ENCODE data around the gene DOC2B.
"Not testable (repeated sequence)": the region's sequence is repeated elsewhere in the genome, so short reads cannot be mapped to it uniquely, and the experiment has no call there.

DOC2B gene

DNA sequence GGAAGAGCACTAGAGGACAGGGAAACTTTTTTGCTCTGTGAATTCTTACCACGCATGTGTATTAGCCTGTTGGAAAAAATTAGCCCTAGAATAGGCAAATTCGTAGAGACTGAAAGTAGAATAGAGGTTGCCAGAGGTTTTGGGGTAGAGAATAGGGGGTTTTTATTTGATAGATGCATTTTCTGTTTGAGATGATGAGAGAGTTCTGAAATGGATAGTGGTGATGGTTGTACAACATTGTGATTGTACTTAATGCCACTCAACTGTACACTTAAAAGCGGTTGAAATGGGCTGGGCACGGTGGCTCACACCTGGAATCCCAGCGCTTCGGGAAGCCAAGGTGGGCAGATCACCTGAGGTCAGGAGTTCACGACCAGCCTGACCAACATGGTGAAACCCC lies 8.0 kb upstream of the DOC2B start:
- DNase-seq (ENCODE audit: low read depth) = no peak

GRCh38 chr17:187130-187529 lies 5.7 kb upstream of the DOC2B start:
- no peak for DNase-seq (ENCODE audit: low read depth)

DNA sequence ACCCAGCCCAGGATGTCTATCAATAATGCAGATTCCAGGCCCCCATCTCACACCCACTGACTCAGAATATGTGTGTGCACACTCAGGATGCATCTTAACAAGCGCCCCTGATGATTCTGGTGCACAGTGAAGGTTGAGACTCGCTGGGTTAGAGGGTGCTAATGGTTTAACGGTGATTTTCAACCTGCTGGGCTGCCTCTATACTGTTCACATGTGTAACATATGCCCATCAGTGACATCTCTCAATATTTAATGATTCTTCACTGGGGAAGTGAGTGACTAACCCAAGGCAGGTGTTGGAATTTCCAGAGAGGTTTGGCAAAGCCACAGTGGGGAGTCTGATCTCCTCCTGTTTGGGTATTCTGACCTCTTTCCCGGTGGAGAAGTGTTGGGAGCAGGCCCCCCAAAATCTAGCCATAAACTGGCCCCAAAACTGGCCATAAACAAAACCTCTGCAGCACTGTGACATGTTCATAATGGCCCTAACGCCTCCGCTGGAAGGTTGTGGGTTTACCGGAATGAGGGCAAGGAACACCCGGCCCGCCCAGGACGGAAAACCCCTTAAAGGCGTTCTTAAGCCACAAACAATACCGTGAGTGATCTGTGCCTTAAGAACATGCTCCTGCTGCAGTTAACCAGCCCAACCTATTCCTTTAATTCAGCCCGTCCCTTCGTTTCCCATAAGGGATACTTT lies 4.1 kb upstream of the DOC2B start:
- DNase-seq (ENCODE audit: low read depth) = no peak

DNA sequence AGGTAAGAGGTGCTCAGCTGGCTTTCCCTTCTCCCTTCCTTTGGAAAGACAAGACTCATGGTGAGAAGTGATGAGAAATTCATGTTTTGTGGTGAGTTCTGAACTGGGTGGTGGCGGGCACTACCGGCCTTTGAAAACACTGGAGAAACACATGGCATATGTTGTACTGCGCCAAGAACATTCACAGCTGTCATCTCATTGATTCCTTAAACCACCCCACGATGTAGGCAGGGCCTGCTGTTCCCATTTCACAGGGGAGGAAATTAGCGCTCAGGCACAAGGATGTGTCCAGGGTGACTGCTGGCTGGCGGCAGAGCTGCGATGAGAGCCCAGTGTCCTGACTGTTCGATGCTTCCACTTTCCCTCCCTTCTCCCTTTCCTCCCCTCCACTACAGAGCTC lies 1.6 kb upstream of the DOC2B start:
- no peak for DNase-seq (ENCODE audit: low read depth)

DNA sequence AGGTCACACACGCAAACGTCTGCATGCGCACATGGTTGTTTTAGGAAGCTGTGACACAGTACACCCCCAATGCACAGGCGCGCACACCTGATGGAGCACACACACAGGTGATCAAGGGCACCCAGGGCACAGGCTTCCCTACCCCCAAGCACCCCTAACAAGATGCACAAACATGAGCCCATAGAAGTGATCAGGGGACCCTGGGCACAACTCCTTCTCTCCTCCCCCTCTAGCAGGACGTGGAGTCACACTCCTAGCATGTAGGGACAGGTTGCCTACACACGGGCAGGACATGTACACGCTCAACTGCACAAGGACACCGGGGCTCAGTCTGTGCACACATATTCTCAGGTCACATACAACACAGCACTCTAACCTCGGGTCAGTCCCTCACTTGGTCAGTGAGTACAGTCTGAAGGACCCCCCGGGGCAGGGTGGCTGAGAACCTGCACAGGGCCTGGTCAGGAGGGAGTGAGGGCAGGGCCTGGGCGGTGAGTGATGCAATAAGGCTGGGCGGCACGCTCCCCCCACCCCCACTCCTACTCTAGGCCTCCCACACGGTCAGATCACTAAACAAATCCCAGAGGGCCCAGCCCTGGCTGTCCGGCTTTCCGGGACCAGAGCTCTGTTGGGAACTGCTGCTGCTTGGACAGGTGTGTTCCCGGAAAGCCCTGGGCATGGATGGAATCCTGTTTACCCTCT lies 751 bp upstream of the DOC2B start:
- no peak for DNase-seq (ENCODE audit: low read depth)

DNA sequence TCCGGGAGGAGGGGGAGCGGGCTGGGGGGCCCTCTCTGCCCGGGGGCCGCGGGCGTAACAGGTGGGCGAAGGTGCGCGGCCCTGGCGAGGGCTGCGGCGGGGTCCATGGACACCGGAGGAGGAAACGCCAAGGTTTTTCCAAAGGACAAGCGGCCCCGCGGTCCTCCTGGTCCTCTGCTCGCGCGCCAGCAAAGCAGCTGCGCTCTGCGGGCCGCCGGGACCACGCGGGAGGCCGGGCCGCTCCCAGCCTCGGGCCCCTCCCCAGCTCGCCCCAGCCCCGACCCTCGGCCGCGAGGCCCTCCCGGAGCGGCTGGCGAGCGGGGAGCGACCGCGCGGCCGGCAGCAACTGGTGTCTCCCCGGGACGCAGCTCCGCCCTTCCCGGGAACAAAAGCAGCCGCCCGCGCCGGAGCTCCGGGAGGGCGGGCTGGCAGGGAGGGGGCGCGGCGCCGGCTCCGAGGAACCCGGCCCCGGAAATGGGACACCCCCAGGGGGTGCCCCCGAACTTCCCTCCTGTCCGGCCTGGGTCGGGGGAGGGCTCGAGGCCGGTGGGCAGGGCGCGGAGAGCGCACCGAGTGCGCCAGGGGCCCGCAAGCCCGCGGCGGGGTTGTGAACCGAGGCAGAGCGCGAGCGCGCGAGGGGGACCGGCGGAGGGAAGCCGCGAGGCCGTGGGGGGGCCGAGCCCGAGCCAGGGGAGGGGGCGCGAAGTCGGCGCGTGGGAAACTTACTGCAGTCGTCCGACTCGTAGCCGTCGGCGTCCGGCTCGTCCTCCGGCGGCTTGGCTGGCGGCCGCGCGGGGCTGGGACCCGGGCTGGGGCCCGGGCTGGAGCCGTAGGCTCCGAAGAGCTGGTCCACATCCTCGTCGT lies 837 bp downstream of the DOC2B start:
- DNase-seq (ENCODE audit: low read depth) = no peak

DNA sequence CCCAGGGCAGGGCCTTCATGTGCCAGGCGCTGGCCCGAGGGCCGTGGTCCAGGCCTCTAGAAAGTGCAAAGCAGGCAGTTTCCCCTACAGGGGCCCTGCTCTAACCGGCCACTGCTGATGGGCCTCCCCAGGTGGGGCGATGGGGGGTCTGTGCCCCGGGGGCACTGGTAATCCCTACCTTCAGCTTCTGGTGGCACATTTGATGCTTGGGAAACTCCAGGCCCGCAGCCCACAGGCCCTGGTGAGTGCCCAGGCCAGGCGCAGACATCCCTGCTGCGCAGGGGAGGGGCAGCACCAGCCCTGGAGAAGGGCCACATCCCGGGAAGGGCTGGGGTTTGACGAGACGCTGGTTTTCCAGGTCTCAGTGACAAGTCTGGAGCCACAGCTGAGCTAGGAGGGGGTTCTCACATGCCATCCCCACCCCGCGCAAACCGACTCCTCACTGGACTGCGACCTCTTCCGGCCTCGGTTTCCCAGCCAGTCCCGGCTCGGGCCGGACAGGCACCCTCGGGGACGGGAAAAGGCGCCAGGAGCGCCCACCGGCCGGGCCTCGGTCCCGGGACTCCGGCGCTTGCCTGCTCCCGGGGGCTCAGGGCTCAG lies 1.6 kb downstream of the DOC2B start:
- no peak for DNase-seq (ENCODE audit: low read depth)

DNA sequence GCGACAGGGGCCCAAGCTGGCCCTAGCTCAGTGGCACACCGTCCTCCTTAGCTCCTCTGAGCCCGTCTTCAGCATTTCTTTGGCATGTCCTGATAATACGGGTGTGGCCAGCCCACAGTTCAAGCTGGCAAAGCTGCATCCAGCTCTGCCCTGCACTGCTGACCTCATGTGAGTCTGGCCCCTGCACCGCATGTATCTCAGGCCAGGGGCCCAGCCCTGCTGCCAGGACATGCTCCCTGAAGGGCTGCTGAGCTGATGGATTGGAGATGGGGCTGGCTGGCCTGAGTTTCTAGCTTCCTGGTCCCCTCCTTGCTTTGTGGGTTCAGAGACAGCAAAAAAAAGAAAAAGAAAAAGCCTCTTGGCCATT lies 2.4 kb downstream of the DOC2B start:
- DNase-seq (ENCODE audit: low read depth) = no peak

- DNase-seq (ENCODE audit: low read depth) = no peak
Measured at GRCh38 chr17:178292-179065, 3.0 kb downstream of the DOC2B start.

DNA sequence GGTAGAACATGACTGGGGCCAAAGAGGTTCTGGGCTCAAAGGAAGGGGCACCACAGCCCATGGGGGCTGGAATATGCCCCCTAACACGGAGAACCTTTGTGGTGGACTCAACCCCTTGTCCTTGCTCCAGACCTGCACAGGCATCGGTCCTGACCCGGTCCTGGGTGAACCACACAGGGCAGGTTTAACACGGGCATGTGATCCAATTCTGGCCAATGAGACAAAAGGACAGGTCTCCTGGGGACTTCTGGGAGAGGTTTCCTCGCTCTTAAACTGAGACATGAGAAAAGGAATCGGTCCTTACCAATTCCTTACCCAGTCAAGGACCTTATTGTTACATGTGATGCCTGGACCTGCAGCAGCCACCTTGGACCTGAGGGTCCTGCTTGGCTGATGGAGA lies 3.7 kb downstream of the DOC2B start:
- no peak for DNase-seq (ENCODE audit: low read depth)

DNA sequence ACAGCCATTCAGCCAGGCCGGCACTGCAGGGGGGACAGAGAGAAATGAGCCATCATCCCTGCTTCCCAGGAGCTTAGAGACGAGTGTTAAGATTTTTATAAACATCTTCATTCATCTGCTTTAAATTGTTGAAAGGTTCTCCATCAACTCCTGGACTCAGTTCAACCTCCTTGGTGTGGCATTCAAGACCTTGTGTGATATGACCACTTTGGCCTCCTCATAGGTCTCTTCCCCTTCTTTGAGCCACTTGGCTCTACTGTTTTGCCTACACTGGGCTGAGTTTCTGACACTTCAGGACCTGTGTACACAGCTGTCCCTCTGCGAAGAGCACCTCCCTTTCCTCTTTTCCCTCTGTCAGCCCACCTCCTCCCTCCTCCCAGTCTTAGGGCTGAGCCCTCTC lies 4.3 kb downstream of the DOC2B start:
- DNase-seq (ENCODE audit: low read depth) = no peak

GRCh38 chr17:173166-173911 lies 8.1 kb downstream of the DOC2B start:
- DNase-seq (ENCODE audit: low read depth) = no peak

DNA sequence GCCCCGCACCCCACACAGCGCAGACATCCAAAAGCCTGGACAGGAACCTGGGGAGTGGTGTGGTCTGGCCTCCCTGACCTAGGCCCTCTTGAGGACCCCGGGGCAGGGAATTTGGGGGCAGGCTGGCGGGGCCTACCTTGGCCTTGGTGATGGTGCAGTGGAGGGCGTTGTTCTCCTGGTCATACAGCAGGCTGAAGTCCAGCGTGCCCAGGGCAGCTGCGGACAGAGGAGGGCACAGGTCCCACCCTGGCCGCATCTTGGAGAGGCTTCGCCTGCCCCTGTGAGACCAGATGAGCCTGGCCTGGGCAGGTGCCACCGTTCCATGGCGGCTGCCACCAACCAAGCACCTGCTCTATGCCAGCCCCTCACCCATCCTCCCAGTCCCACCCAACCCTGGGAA lies 9.0 kb downstream of the DOC2B start:
- no peak for DNase-seq (ENCODE audit: low read depth)

DNA sequence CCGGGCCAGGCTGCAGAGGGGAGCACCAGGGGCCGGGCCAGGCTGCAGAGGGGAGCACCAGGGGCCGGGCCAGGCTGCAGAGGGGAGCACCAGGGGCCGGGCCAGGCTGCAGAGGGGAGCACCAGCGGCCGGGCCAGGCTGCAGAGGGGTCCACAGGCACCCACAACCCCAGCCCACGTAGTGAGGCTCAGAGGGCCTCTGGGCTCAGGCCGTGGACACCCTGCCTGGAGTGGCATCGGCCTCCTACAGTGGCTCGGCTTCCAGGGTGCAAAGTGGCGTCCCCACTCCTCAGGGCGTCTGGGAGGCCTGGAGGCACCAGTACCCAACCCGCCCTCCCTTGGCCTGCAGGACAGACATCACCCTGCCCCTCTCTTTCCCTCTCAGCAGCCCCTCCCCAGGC lies 9.6 kb downstream of the DOC2B start:
- no peak for DNase-seq (ENCODE audit: low read depth)

DNA sequence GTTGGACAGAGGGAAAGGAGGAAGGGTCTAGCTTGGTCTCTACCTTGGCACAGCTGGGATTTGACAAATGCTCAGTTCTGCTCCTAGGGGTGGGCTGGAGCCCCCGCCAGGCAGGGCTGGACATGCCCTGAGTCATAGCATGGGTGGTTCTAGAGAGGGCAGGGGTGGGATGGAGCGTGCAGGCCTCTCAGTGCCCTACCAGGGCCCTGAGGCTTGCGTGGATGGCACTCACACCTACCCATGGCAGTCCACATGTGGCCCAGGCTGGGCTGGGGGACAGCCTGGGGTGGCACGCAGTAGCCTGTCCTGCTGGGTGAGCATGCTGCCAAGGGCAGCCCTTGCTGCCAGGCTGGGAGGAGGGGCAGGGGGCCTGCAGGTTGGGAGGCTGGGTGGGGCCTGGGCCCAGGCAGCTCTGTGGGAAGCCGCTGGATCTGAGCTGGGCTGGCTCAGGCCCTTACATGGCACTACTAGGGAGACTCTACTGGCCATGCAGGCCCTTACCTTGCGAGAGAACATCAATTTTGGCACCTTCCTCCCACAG lies 11.2 kb downstream of the DOC2B start:
- DNase-seq (ENCODE audit: low read depth) = no peak

DNA sequence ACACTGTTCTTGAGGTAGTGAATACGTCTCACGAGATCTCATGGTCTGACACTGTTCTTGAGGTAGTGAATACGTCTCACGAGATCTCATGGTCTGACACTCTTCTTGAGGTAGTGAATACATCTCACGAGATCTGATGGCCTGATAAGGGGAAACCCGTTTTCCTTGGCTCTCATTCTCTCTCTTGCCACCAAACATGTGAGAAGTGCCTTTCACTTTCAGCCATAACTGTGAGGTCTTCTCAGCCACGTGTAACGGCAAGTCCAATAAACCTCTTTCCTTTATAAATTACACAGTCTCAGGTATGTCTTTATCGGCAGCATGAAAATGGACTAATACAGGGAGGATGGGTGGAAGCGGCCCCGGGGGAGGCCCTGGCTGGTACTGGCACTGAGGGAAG lies 12.8 kb downstream of the DOC2B start:
- DNase-seq (ENCODE audit: low read depth) = not testable (repeated sequence)

DNA sequence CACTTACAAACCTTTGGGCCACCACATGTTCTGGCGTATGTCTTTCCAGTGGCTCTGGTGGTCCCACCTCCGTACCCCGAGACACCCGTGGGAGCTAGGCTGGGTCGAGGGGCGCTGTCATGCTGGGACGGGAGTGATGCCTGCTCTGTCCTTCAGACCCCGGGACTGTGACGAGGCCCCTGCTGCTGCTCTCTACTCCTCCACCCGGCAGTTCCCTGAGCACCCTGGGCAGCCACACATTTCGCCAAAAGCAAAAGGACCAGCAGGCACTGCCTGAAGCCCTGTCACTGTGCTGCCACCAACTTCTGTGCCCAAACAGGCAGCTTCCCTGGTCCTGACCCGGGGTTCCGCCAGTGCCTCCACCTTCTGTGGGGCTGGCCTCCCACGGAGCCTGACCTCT lies 15.5 kb downstream of the DOC2B start:
- DNase-seq (ENCODE audit: low read depth) = no peak

- peak; percentile 8 for DNase-seq (ENCODE audit: low read depth)
Measured at GRCh38 chr17:164303-165235, 16.9 kb downstream of the DOC2B start.

DNA sequence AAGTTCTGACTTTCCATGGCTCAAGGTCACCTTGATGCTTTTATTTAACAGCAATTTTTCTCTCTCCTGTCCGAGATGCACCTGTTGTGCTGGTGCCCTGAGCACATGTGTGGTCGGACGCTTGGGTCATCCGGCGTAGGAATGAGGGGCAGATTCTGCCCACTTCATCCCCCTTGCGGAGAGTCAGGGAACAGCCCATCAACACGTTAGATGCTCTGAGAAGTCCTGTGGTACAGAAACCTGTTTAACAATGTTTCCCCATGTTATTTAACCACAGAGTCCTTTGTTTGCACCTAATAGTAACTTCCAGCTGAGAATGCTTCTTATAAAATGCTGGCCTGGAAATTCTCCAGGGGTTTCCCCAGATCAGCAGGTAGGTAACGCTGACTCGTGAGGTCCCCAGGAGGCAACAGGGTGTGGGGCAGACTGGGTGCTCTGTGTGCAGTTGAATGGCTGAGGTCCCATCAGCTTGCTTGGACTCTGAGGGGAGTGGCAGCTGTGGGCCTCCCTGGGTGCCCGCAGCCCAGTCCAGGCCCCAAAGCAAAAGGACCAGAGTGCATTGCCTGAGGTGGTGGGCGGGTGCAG lies 17.8 kb downstream of the DOC2B start:
- DNase-seq (ENCODE audit: low read depth) = no peak

Measured in CMK (cell line).